Mesenchymal stem cell (in vitro differentiated cells and primary cell): Measurements from ENCODE around the gene LY86.

ENCODE experiments used
- DNase-seq: peaks from one replicate; pipeline ENCODE4 v3.0.0-alpha.2; 2013
- H2AFZ ChIP-seq: one replicate; pipeline ENCODE4 v1.6.1; 2013; ENCODE audit warnings: low read depth, mild to moderate bottlenecking, control low read depth, inconsistent platforms, low read length, moderate library complexity
- H2AK5ac ChIP-seq: 2 replicates; pipeline ENCODE4 v1.6.1; 2013; ENCODE audit warnings: low read length, moderate library complexity, mild to moderate bottlenecking, inconsistent platforms; ENCODE audit not compliant: severe bottlenecking
- H2BK120ac ChIP-seq: one replicate; pipeline ENCODE4 v1.6.1; 2013; ENCODE audit warnings: low read depth, mild to moderate bottlenecking, inconsistent platforms, low read length, moderate library complexity
- H2BK12ac ChIP-seq, 2 experiments: one replicate each; pipeline ENCODE4 v1.6.1; 2013; ENCODE audit warnings: inconsistent platforms in 2 of 2, low read length in 2 of 2, mild to moderate bottlenecking in 2 of 2, moderate library complexity in 2 of 2, control low read depth in 1 of 2
- H2BK15ac ChIP-seq: one replicate; pipeline ENCODE4 v1.6.1; 2013; ENCODE audit warnings: mild to moderate bottlenecking, low read depth, inconsistent platforms; ENCODE audit not compliant: poor library complexity, severe bottlenecking
- H2BK5ac ChIP-seq: 2 replicates; pipeline ENCODE4 v1.6.1; 2013; ENCODE audit warnings: low read depth, mild to moderate bottlenecking, low read length, control low read depth, inconsistent platforms; ENCODE audit not compliant: poor library complexity, severe bottlenecking
- H3K14ac ChIP-seq, 2 experiments: one replicate each; pipeline ENCODE4 v1.6.1; 2013; ENCODE audit warnings: inconsistent platforms in 2 of 2, low read length in 2 of 2, control low read depth in 1 of 2, mild to moderate bottlenecking in 1 of 2, moderate library complexity in 1 of 2
- H3K18ac ChIP-seq, 2 experiments: one replicate each; pipeline ENCODE4 v1.6.1; 2013; ENCODE audit warnings: inconsistent platforms in 2 of 2, low read length in 2 of 2, control low read depth in 1 of 2, low read depth in 1 of 2, mild to moderate bottlenecking in 1 of 2
- H3K23ac ChIP-seq, 2 experiments: one replicate each; pipeline ENCODE4 v1.6.1; 2013; ENCODE audit warnings: inconsistent platforms in 2 of 2, low read length in 2 of 2, mild to moderate bottlenecking in 2 of 2, moderate library complexity in 2 of 2, control low read depth in 1 of 2
- H3K27ac ChIP-seq: 2 replicates; pipeline ENCODE4 v1.5.1; 2013; ENCODE audit warnings: mild to moderate bottlenecking, moderate library complexity, low read length, control low read depth, inconsistent platforms; ENCODE audit not compliant: poor library complexity, severe bottlenecking
- H3K27me3 ChIP-seq, 2 experiments: 2 replicates each; pipeline versions ENCODE4 v1.6.1 to v1.7.0; 2013; ENCODE audit warnings: low read length in 2 of 2, mild to moderate bottlenecking in 2 of 2, moderate library complexity in 2 of 2, control low read depth in 1 of 2, inconsistent platforms in 1 of 2; ENCODE audit not compliant: control insufficient read depth in 1 of 2, insufficient read depth in 1 of 2
- H3K36me3 ChIP-seq, 2 experiments: 2 replicates each; pipeline versions ENCODE4 v1.6.1 to v1.7.0; 2013; ENCODE audit warnings: low read length in 2 of 2, control low read depth in 1 of 2, inconsistent platforms in 1 of 2, low read depth in 1 of 2, mild to moderate bottlenecking in 1 of 2; ENCODE audit not compliant: insufficient read depth in 2 of 2, control insufficient read depth in 1 of 2
- H3K4ac ChIP-seq, 2 experiments: one replicate each; pipeline ENCODE4 v1.6.1; 2013; ENCODE audit warnings: inconsistent platforms in 2 of 2, low read length in 2 of 2, mild to moderate bottlenecking in 2 of 2, moderate library complexity in 2 of 2, control low read depth in 1 of 2, low read depth in 1 of 2
- H3K4me1 ChIP-seq: 2 replicates; pipeline ENCODE4 v1.6.1; 2013; ENCODE audit warnings: low read depth, low read length, control low read depth; ENCODE audit not compliant: control insufficient read depth, insufficient read depth
- H3K4me2 ChIP-seq: 2 replicates; pipeline ENCODE4 v1.6.1; 2013; ENCODE audit warnings: low read length, mild to moderate bottlenecking, inconsistent platforms; ENCODE audit not compliant: poor library complexity, severe bottlenecking
- H3K4me3 ChIP-seq, 2 experiments: 2 replicates each; pipeline versions ENCODE4 v1.5.1 to v1.7.0; 2013; ENCODE audit warnings: low read length in 2 of 2, mild to moderate bottlenecking in 2 of 2, control low read depth in 1 of 2, low read depth in 1 of 2; ENCODE audit not compliant: insufficient read depth in 1 of 2
- H3K79me1 ChIP-seq: replicated peaks from 2 replicates; pipeline ENCODE4 v1.6.1; 2013; ENCODE audit warnings: mild to moderate bottlenecking, control low read depth, low read length, inconsistent platforms; ENCODE audit not compliant: poor library complexity, severe bottlenecking
- H3K9ac ChIP-seq: 2 replicates; pipeline ENCODE4 v1.7.0; 2013; ENCODE audit warnings: mild to moderate bottlenecking, low read length, moderate library complexity
- H3K9me3 ChIP-seq: 2 replicates; pipeline ENCODE4 v1.7.0; 2013; ENCODE audit warnings: mild to moderate bottlenecking, low read length; ENCODE audit not compliant: control insufficient read depth
- H4K8ac ChIP-seq: one replicate; pipeline ENCODE4 v1.6.1; 2013; ENCODE audit warnings: inconsistent platforms, mild to moderate bottlenecking, low read length, moderate library complexity
- H4K91ac ChIP-seq: one replicate; pipeline ENCODE4 v1.6.1; 2013; ENCODE audit warnings: mild to moderate bottlenecking, low read length, inconsistent platforms
- WGBS: methylation state at CpG from one replicate; pipeline ENCODE4 v1.1.7; 2013; ENCODE audit warnings: mixed read lengths; 5-methylcytosine and 5-hydroxymethylcytosine counted together

The LY86 gene

DNA sequence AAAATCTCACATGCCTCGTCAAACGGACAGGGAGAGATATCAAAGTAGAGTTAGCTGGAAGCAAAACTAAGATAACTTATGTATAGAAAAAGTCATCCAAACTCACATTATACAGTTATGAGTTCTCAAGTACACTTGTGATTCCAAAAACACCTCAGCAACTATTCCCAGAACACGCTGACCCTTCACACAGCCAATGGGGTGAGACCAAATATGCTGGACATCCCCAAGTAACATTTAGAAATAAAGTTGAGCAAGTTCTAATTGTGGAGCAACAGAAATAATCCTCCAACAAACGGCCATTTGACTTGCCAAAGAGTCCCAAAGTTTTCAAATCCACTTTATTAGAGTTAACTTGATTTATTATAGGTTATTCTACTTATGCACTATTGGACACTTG, 52.4 kb downstream of the LY86 start:
- WGBS, result 100% methylated on average over 1 of the region's 4 CpGs
- Histone ChIP-seq H3K27me3 (peaks cover 0 to 9% of the 10 kb centered on the region in 2 experiments), H3K18ac (no peak overlapping the region), H2BK120ac (no peak overlapping the region), H2AFZ (no peak overlapping the region), H3K27ac (no peak overlapping the region), H3K4me2 (no peak overlapping the region), H4K8ac (no peak overlapping the region), H2BK12ac (no peak overlapping the region), H3K4me3 (no peak overlapping the region), H2BK15ac (no peak overlapping the region), H3K14ac (no peak overlapping the region), H3K9ac (no peak overlapping the region), H3K23ac (no peak overlapping the region), H4K91ac (no peak overlapping the region), H3K4ac (no peak overlapping the region), H2BK5ac (no peak overlapping the region), H3K36me3 (no peaks in the 10 kb centered on the region), H3K4me1 (no peaks in the 10 kb centered on the region), H2AK5ac (no peak overlapping the region), H3K79me1 (no peaks in the 10 kb centered on the region), H3K9me3 (no peaks in the 10 kb centered on the region)
- DNase-seq, result no peak

DNA sequence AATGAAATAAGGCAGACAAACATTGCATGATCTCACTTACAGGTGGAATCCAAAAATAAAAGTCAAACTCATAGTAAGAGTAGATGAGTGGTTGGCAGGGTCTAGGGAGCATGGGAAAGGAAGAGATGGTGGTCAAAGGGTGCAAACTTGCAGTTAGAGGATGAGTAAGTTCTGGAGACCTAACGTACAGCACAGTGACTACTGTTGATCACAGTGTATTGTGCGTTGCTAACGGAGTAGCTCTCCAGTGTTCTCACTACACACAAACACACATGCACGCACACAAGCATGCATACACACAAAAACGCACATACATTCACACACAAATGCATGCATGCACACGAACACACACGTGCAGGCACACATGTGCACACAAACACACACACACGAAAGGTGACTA, 54.9 kb downstream of the LY86 start:
- H3K27me3 ChIP-seq, result peaks cover 0 to 16% of the 10 kb centered on the region in 2 experiments
- H3K23ac ChIP-seq, result no peak overlapping the region
- no peaks in the 10 kb centered on the region for H3K4me1 ChIP-seq
- H3K4me3 ChIP-seq, result no peak overlapping the region
- WGBS, result 90% methylated on average over 8 of the region's 8 CpGs
- no peak overlapping the region for H3K18ac ChIP-seq
- H3K14ac ChIP-seq, result no peak overlapping the region
- no peak overlapping the region for H2AK5ac ChIP-seq
- no peaks in the 10 kb centered on the region for H3K36me3 ChIP-seq
- no peak overlapping the region for H2BK120ac ChIP-seq
- H3K4me2 ChIP-seq, result no peak overlapping the region
- H3K4ac ChIP-seq, result no peak overlapping the region
- no peak overlapping the region for H2BK12ac ChIP-seq
- H2AFZ ChIP-seq, result no peak overlapping the region
- no peak for DNase-seq
- no peaks in the 10 kb centered on the region for H3K9me3 ChIP-seq
- H3K79me1 ChIP-seq, result no peaks in the 10 kb centered on the region
- no peak overlapping the region for H3K27ac ChIP-seq
- no peak overlapping the region for H4K8ac ChIP-seq
- no peak overlapping the region for H2BK5ac ChIP-seq
- H4K91ac ChIP-seq, result no peak overlapping the region
- no peak overlapping the region for H2BK15ac ChIP-seq
- H3K9ac ChIP-seq, result no peak overlapping the region

DNA sequence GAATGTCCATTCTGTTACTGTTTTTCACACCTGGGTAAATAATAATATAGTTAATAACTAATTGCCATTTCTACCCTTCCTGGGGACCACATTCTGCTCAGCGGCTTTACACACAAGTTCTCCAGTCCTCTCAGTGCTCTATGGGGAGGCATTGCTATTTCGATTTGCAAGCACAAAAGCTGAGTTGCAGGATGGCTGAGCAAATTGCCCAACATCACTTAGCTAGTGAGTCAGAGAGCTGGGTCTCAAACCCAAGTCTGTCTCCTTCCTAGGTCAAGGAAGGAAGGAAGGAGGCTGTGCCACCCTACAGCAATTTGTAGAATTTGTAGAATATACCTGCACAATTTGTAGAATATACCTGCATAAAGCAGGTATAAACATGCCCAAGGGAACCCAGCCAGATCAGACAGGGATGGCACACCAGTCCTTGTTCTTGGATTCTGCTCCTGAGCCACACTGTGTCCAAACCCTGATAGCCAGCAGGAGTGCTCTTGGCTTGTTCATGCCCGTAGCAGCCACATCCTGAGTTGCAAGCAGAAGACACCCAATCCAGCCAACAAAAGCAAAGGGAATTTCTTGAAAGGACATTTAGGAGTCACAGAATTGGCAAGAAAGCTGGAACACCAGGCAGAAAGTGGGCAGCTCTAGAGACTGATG, 56.9 kb downstream of the LY86 start:
- Histone ChIP-seq H3K23ac (no peak overlapping the region), H2AFZ (no peak overlapping the region), H3K4ac (no peak overlapping the region), H3K14ac (no peak overlapping the region), H2BK5ac (no peak overlapping the region), H3K4me1 (no peaks in the 10 kb centered on the region), H3K27ac (no peak overlapping the region), H2BK15ac (no peak overlapping the region), H3K9me3 (no peaks in the 10 kb centered on the region), H2AK5ac (no peak overlapping the region), H3K18ac (no peak overlapping the region), H2BK120ac (no peak overlapping the region), H3K27me3 (peaks cover 0 to 16% of the 10 kb centered on the region in 2 experiments), H2BK12ac (no peak overlapping the region), H3K79me1 (no peaks in the 10 kb centered on the region), H3K36me3 (no peaks in the 10 kb centered on the region), H4K8ac (no peak overlapping the region), H3K9ac (no peak overlapping the region), H3K4me2 (no peak overlapping the region), H4K91ac (no peak overlapping the region), H3K4me3 (no peak overlapping the region)
- WGBS, result 89% methylated on average over 3 of the region's 3 CpGs
- no peak for DNase-seq

DNA sequence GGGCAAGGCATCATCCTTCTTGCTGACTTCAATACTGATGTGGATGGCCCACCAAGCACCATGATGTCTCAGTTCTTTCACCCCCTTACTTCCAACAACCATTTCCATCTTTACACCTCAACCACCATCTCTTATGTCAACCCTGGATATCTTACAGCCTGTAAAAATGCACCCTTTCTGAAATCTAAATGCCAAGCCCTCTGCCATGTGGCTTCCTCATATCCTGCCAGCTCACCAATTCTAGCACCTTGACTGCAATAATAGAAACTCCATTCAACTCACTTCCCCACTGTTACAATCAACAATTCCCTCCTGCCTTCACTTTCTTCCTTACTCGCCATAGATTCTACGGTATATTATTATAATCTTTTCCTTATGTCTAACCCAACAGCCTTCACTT, 57.9 kb downstream of the LY86 start:
- Histone ChIP-seq H3K14ac (no peak overlapping the region), H3K79me1 (no peaks in the 10 kb centered on the region), H3K9ac (no peak overlapping the region), H2AFZ (no peak overlapping the region), H3K4me2 (no peak overlapping the region), H3K36me3 (no peaks in the 10 kb centered on the region), H3K9me3 (no peaks in the 10 kb centered on the region), H2BK12ac (no peak overlapping the region), H3K27ac (no peak overlapping the region), H3K4me1 (no peaks in the 10 kb centered on the region), H3K4ac (no peak overlapping the region), H2AK5ac (no peak overlapping the region), H2BK120ac (no peak overlapping the region), H3K4me3 (no peak overlapping the region), H3K23ac (no peak overlapping the region), H3K27me3 (peaks cover 0 to 16% of the 10 kb centered on the region in 2 experiments), H4K8ac (no peak overlapping the region), H2BK5ac (no peak overlapping the region), H2BK15ac (no peak overlapping the region), H4K91ac (no peak overlapping the region), H3K18ac (no peak overlapping the region)
- DNase-seq, result no peak
- 98% methylated on average over 2 of the region's 2 CpGs for WGBS
